ENCODE results near the gene CDH4.

DNA sequence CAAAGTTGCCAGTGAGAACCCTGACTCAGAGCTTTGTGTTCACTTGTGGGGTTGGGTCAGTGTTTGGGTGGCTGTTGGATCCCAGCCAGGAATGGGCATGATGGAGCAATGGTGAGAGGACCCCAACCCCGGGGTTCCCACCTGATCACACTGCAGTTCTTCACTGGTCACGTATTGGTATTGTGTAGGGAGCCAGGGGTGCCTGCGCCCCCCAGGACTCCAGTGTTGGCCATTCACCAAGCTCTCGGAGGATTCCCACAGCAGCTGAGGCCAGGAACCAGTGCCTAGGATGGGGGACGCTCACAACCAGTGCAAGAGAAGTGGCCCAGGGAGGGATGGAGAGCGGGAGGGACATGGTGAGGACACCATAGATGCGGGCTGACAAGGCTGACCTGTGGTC is 207.2 kb downstream of the CDH4 start:
- TF ChIP-seq CTCF (conservative IDR thresholded peaks at IDR 0.05), result no peak
- no peak for TF ChIP-seq EZH2 (IDR thresholded peaks at IDR 0.05; ENCODE audit: low read depth)
